ENCODE measurements around the gene SDHA.
"Not testable (repeated sequence)": the region's sequence is repeated elsewhere in the genome, so short reads cannot be mapped to it uniquely, and the experiment has no call there.

SDHA gene

DNA sequence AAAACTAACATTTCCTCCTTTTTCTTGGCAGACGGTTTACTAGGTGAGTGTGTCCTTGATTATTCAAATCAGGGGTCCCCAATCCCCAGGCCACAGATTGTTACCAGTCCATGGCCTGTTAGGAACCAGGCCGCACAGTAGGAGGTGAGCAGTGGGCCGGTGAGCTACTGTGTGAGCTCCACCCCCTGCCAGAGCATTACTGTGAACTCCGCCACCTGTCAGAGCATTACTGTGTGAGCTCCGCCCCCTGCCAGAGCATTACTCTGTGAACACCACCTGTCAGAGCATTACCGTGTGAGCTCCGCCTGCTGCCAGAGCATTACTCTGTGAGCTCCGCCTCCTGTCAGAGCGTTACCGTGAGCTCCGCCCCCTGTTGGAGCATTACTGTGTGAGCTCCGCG is 39.0 kb downstream of the SDHA start:
- DNase-seq (ENCODE audit: low spot score) = no peak

DNA sequence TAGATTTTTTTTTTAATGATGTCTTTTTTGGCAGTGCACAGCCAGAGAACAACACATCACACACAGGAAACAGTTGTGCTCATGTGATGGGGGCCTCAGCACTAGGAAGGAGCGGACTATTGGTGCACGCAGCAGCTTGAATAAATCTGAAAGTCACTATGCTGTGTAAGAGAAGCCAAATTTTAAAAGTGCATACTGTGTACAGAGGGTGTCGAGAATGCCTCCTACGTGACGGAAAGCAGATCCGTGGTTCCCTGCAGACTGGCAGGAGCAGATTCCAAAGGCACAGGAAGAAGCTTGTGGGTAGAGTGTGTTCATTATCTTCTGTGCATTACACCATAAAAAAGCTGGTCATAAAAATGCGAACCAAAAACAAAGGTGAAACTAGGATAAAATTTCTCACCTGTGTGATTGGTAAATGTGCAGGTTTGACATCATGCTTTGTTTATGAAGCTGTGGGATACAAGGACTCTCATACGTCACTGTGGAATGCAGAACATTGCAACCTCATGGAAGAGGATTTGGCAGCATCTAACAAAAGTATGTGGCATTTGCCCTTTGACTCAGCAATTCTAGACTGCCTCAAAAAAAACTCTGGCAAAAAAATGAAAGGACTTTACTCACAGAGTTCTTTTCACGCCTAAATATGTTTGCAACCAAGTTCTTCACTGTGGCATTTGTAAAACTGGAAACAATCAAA is 45.3 kb downstream of the SDHA start:
- peak; percentile 72 for DNase-seq (ENCODE audit: low spot score)

DNA sequence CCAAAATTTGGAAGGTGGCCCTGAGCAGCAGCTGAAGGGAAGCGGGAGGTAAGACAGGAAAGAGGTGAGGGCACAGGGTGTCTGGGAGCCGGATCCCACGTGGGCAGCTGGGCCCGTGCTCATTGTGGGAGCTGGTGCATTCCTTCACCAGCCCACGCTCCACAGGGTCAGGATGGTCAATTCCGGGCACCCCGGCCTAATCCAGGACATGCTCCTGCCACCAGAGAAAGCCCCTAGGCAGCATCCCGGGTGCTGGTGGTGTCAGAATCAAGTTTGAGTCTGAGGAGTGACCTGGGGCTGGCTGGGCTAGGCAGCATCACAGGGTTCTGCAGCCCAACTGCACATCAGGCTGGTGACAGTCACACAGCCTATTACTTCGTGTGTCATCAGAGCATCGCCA is 46.2 kb downstream of the SDHA start:
- no peak for DNase-seq (ENCODE audit: low spot score)

DNA sequence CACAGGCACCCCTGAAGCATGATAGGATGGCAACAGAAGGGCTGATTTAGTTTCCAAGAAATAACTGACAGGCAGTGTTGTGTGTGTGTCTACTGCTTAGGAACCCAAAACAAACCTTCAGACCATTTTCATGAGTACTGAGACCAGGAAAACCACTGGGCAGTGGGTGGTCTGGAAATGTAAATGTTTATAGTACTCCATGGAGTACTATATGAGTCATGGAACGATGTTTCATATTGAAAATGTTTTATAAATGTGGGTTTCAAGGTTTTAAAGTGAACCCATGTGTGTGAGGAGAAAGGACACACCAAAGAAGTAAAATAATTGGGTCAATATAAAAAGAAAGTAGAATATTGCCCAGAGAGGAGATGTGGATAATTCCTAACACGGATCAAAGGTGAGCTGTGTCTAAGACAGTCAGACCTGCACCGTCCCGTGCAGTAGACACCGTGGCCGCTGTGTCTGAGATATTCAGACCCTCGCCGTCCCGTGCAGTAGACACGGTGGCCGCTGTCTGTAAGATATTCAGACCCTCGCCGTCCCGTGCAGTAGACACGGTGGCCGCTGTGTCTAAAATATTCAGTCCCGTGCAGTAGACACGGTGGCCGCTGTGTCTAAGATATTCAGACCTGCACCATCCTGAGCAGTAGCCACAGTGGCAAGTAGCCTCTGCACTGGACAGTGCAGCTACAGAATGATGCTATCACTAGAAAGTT is 48.3 kb downstream of the SDHA start:
- DNase-seq (ENCODE audit: low spot score) = not testable (repeated sequence)

DNA sequence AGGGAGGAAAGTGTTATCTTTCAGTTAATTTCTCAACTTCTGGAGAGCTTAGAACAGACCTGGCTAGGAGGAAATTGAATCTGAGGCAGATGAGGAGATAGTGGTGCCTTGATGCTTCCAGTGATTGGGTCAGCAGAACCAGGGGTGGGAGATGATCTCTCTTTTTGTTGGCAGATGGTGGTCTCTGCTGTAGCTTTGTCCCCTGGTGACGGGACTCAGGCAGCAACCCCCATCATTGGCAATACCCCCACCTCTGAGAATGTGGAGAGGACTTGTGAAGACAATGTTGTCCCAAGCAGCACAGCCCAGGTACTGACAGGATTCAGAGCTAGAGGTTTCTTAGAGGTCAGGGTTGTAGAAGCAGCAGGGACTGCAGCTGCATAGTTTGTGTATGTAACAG is 49.6 kb downstream of the SDHA start:
- DNase-seq (ENCODE audit: low spot score) = no peak

DNA sequence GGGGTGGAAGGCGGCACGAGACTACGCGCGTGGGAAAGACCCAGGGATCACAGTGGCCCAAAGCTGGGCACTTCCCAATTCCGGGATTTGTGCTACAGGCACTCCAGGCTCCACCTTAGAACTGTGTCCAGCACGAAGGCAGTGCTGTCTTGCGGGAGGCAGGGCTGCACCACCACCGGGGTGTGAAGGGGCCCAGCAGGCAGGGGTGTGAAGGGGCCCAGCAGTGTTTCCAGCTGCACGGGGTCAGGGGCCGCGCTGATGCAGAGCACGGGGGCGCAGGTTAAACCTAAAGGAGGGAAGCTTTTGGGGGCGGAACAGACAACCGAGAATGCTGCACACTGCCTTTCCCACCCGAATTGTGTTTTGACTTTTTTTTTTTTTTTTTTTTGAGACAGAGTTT is 52.2 kb downstream of the SDHA start:
- DNase-seq (ENCODE audit: low spot score) = no peak

DNA sequence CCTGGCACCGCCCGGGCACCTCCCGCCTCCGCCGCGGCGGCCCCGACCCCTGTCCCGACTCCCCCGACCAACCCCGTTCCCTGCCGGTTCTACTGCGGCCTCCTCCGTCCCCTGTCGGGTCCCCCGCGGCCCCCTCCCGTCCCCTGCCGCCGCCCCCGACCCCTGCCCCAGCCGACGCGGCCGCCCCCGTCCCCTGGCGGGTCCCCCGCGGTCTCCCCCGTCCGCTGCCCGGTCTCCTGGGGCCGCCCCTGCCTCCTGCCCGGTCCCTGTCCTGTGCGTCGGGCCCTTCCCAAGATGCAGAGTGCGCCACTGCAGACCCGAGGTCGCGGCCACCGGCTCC is 53.7 kb downstream of the SDHA start:
- not testable (repeated sequence) for DNase-seq (ENCODE audit: low spot score)

DNA sequence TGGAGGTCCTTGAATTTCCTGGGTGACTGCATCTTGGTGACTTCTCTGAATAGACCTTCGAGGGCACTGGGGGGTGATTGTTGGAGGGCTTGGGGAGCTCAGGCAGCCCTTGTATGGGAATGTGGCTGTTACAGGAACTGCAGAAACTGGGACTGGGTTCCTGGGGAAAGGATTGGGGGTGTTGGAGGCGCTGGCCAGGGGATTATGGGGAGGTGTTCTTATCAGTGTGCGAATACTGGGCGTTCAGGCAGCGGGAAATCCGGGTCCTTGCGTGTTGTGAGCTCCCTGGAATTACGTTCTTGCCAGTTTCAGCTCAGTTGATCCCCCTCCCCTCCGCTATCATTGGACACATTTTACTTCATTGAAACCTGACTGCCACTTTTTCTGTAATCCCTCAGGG is 55.0 kb downstream of the SDHA start:
- DNase-seq (ENCODE audit: low spot score) = not testable (repeated sequence)

DNA sequence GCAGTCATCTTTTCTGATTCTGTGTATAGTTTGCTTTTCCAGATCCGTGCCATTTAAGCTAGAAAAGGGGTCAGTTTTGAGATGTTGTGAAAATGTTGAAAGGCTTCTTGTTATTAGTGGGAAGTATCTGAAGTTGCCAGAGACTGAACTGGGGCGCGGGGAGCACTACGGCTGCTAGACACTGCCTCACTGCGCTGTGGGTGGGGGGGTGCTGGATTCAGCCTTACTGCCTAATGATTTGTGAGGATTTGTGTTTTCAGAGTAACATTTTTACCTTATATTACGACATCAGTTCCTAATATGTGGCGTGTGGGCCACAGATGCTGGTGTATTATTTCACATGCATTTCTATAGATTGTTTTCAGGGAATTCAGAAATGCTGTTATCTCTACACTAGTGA is 55.4 kb downstream of the SDHA start:
- not testable (repeated sequence) for DNase-seq (ENCODE audit: low spot score)

DNA sequence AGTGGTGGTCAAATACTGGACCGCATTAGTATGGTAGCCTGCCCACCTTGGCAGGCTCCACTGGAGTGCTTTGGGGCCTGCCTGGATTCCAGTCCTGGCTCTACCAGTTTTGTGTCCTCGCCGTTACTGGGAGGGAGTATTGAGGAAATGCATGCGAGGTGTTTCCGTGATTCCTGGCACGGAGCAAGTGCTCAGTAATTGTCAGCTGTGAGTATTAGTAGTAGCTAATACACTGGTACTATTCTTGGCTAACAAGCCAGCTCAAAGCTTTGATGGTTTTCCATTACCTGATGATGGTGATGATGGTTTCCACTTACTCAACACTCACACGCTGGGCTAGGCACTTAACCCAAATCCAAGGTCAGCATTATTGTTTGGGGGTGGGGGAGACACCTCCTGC is 56.2 kb downstream of the SDHA start:
- DNase-seq (ENCODE audit: low spot score) = not testable (repeated sequence)

DNA sequence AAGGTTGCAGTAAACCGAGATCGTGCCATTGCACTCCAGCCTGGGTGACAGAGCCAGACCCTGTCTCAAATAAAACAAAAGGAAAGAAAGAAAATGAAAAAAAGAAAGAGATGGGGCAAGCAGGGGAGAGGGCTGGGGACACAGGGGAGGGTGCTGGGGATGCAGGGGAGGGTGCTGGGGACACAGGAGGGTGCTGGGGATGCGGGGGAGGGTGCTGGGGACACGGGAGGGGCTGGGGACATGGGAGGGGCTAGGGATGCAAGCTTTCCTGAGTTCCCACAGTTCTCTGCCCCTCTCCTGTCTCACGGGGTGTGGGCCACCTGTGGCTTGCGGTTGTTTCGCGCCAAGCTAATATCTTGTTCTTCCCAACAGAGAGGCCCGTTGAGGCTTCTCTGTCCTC is 60.5 kb downstream of the SDHA start:
- DNase-seq (ENCODE audit: low spot score) = no peak

DNA sequence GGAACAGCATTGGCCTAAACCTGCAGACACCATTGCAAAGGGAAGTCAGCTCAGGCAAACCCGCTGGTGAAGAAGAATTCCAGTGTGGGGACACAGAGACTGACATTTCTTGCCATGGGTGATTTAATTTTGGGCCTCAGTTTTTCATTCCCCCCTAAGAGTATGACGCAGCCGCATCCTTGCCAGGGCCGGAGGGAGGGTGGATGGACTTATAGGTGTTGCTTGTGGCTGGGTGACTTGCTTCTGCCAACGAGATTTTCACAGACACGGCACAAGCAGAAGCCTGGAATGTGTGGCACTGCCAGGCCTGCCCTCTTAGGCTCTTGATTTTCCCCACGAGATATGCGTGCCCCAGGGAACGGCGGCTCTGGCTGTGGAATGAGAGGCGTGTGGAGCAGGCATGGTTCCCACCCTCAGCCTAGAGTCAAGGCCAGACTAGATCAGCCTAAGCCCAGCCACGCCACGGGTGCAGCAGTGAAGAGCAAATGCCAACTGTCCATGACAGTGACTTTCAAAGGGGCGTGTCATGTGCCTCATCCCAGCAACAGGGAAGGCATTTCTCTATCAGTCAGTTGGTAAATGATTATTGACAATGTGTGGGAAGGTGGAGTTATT is 61.0 kb downstream of the SDHA start:
- DNase-seq (ENCODE audit: low spot score) = not testable (repeated sequence)

DNA sequence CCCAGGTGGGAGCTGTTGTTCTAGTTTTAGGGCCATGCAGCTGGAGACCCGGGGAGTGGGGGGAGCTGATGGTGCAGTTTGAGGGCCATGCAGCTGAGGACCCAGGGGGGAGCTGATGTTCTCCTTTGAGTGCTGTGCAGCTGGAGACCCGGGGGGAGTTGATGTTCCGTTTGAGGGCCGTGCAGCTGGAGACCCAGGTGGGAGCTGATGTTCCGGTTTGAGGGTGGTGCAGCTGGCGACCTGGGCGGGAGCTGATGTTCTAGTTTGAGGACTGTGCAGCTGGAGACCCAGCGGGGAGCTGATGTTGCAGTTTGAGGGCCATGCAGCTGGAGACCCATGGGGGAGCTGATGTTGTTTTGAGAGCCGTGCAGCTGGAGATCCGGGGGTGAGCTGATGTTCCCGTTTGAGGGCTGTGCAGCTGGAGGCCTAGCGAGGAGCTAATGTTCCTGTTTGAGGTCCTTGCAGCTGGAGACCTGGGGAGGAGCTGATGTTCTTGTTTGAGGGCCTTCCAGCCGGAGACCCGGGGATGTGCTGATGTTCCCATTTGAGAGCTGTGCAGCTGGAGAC is 68.0 kb downstream of the SDHA start:
- DNase-seq (ENCODE audit: low spot score) = no peak

DNA sequence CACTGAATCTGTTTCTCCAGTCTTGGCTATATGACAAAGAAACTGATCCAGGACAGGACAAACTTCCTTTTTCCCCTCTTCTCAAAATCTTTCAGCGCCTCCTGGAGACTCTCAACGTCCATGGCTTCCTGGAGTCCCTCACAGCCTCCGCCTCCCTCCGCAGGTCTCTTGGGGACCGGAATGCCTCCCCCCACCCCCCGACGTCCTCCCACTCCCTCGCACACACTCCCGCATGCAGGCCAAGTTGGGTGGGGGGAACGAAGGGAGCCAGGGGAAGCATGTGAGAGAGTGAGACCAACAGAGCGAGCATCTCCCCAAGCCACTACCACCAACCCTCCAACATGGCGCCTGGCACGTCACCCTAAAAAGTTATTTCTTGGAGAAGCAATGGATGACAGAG is 72.1 kb downstream of the SDHA start:
- not testable (repeated sequence) for DNase-seq (ENCODE audit: low spot score)

DNA sequence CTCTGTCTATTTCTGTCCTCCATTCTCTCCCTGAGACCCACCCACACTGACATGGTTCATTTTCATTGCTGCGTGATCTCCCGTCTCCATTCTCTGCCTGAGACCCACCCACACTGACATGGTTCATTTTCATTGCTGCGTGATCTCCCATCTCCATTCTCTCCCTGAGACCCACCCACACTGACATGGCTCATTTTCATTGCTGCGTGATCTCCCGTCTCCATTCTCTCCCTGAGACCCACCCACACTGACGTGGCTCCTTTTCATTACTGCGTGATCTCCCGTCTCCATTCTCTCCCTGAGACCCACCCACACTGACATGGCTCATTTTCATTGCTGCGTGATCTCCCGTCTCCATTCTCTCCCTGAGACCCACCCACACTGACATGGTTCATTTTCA is 73.2 kb downstream of the SDHA start:
- DNase-seq (ENCODE audit: low spot score) = not testable (repeated sequence)

DNA sequence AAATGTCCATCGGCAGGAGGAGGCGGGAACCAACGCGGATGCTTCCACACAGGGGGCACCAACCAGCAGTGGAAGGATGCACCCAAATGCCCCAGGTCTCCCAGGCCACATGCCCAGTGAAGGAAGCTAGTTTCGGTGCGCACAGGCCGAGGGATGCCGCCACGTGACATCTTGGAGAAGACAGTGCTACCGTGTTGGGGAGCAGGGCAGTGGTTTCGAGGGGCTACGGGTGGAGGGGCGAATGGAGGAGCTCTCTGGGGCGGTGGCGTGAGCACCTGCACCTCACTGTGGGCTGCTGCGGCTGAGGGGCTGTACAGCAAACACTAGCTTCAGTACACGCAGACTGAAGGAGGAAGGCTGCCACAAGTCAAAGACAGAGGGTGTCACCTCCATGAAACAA is 76.7 kb downstream of the SDHA start:
- not testable (repeated sequence) for DNase-seq (ENCODE audit: low spot score)

DNA sequence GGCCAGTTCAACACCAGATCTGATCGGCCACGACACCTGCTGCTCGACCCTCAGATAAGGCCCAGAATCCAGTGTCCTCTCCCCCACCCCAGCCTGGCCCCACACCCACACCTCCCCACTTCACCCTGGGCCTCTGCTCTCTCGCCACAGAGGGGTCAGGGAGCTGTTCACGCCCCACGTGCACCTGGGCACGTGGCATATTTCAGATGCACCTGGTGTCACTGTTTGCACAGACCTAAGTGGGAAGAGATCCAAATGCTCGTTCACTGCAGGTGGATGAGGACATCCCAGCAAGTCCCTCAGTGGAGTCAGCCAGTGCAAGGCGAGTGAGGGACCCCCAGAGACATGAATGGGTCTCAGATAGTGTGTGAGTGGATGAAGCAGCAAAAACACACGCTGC is 78.1 kb downstream of the SDHA start:
- not testable (repeated sequence) for DNase-seq (ENCODE audit: low spot score)

DNA sequence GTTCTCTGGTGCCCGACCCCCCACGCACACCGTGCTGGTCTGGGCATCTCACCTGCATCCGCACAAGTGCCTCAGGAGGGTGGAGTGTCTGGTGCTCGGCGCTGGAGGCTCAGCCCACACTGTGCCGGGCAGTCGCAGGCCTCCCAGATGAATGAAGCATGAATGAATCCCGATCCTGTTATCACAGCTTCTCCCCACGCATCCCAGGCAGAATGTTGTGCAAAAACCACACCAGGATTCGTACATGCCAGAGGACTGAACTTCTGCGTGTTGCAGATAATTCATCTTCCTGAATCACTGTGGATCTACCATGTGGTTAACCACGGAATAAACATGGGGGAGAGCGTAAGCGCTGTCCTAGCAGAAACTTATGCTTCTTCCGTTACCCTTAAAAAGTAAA is 78.8 kb downstream of the SDHA start:
- not testable (repeated sequence) for DNase-seq (ENCODE audit: low spot score)

DNA sequence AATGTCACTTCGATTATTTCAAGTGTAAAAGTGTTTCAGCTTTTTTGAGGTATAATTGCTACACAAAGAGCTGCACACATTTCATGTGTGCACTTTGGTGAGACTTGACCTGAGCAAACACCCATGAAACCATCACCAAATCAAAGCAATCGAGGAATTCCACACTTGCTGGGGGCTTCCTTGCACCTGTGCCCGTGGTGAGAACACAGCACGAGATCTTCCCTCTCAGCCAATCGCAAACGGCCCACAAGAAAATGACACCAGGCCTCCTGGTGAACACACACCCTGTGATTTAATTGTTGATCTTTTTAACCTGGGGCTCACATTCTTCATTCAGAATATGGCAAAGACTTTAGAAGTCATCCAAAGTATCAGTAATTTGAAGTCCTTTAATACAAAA is 79.3 kb downstream of the SDHA start:
- not testable (repeated sequence) for DNase-seq (ENCODE audit: low spot score)

DNA sequence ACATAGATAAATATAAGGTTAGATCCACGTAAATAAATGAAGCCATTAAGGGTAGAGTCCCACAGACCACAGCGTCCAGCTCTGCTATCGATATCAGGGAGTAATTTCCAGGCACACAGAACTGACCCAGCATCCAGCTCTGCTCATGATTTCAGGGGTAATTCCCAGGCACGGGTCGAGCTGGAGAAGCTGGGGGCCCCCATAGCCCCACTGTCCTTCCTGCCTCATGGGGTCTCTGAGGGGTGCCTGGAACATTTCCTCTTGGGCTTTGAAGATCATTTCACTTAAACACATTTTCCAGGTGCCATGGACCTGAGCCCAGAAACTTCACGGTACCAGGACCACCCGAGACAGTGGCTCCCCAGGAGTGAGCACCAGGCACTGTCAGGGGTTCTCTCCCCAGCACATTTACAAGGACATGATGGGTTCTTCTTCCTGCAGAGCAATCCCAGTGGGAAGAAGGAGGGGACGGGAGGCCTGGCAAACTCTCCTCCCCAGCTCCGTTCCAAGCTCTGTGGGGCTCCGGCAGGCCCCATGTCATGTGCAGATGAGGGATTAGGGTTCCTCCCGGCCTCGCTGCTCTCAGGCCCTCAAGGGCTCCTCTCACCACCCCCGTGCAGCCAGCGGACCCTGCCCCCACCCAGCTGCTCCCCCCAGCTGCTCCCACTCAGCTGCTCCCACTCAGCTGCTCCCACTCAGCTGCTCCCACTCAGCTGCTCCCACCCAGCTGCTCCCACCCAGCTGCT is 80.0 kb downstream of the SDHA start:
- not testable (repeated sequence) for DNase-seq (ENCODE audit: low spot score)

DNA sequence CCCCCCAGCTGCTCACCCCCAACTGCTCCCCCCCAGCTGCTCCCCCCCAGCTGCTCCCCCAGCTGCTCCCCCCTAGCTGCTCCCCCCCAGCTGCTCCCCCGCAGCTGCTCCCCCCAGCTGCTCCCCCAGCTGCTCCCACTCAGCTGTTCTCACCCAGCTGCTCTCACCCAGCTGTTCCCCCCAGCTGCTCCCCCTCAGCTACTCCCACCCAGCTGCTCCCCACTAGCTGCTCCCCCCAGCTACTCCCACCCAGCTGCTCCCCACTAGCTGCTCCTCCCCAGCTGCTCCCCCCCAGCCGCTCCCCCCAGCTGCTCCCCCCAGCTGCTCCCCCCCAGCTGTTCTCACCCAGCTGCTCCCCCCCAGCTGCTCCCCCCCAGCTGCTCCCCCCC is 80.6 kb downstream of the SDHA start:
- no peak for DNase-seq (ENCODE audit: low spot score)

DNA sequence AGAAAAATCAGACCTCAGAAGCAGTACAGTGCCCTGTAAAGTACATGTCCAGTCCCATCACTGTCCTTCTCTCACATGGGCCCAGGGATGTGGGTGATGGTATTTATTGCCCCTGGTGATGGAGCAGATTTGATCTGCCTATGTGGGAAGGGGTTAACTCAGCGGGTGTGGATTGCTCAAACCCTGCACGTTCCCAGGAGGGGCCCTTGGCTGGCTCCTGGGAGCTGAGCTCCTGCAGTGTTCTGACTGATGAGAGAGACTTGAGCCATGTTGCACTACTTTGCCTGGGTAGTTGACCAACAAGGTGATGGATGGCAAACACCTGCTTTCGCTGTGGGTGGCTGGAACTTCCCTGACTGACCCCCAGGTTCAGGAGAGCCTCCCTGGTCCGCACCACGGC is 81.8 kb downstream of the SDHA start:
- not testable (repeated sequence) for DNase-seq (ENCODE audit: low spot score)

All from AG08395 (cell line).